ENCODE measurements around the gene CITED4.

Gene CITED4

GRCh38 chr1:40817791-40818263, 44.3 kb downstream of the CITED4 start:
- no peak for DNase-seq (ENCODE audit: extremely low read depth, low read depth)
- no peak for TF ChIP-seq CTCF (IDR thresholded peaks at IDR 0.05; ENCODE audit: low read depth, low read length, missing control alignments)
- H3K4me3 ChIP-seq (replicated peaks; ENCODE audit: low read depth, low read length), result no peak overlapping the region; the same call in 1 of the 2 replicates

DNA sequence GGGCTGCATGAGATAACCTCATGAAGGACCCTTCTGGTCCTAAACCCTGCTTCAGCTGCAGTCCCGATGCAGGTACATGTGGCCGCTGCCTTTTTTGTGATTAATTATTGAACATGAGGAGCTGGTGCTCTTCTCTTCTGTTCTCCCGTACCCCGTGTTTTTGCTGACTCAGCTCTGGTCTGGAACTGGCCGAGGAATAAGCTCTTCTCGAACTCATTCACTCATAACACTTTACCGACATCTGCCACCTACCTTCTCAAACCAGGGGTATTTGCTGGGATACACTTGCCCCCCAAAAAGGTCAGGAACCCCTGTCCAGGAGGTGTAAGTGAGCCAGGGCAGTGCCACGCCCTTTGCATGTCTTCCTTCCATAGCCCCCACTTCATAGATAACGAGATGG, 46.7 kb downstream of the CITED4 start:
- TF ChIP-seq CTCF (IDR thresholded peaks at IDR 0.05; ENCODE audit: low read depth, low read length, missing control alignments), result no peak
- H3K4me3 ChIP-seq (replicated peaks; ENCODE audit: low read depth, low read length), result no peak overlapping the region
- no peak for DNase-seq (ENCODE audit: extremely low read depth, low read depth)
